HL-60 (cell line): ENCODE results near the gene TUB.

Experiments
- DNase-seq, 2 experiments: peaks; one replicate each; pipeline ENCODE4 v3.0.0-alpha.2; 2010 to 2020; ENCODE audit warnings: low read depth in 1 of 2, low spot score in 1 of 2
- H3K27ac ChIP-seq: fragments of 250-450 bp; sonication (Bioruptor Pico); replicated peaks from 2 replicates; pipeline ENCODE4 v1.5.1; 2020; ENCODE audit warnings: mild to moderate bottlenecking, moderate library complexity
- H3K27me3 ChIP-seq: fragments of 250-450 bp; sonication (Bioruptor Pico); 2 replicates; pipeline ENCODE4 v1.5.1; 2021; ENCODE audit warnings: mild to moderate bottlenecking, moderate library complexity; ENCODE audit not compliant: insufficient read depth, poor library complexity, severe bottlenecking
- H3K4me3 ChIP-seq: replicated peaks from 2 replicates; pipeline ENCODE4 v1.5.1; 2011; ENCODE audit warnings: mild to moderate bottlenecking, control low read depth, low read length; ENCODE audit not compliant: insufficient read depth
- GABPA ChIP-seq: IDR thresholded peaks from 2 replicates; pipeline ENCODE4 v1.6.1; 2012; ENCODE audit warnings: low read depth
- POLR2AphosphoS5 ChIP-seq: IDR thresholded peaks from 2 replicates; pipeline ENCODE4 v1.6.1; 2012; ENCODE audit warnings: low read depth
- SPI1 ChIP-seq: IDR thresholded peaks from 2 replicates; pipeline ENCODE4 v1.6.1; 2012; ENCODE audit warnings: low read depth, mild to moderate bottlenecking, borderline replicate concordance
- TF ChIP-seq, protein P1 (sequence below): IDR thresholded peaks from one replicate; pipeline ENCODE4 v1.5.1; 2011; ENCODE audit warnings: low read length, control low read depth, inconsistent platforms; ENCODE audit not compliant: insufficient read depth
- TF ChIP-seq, protein P2 (sequence below): IDR thresholded peaks from 2 replicates; pipeline ENCODE4 v1.6.1; 2012; ENCODE audit warnings: low read depth; ENCODE audit not compliant: insufficient replicate concordance

The TUB gene

DNA sequence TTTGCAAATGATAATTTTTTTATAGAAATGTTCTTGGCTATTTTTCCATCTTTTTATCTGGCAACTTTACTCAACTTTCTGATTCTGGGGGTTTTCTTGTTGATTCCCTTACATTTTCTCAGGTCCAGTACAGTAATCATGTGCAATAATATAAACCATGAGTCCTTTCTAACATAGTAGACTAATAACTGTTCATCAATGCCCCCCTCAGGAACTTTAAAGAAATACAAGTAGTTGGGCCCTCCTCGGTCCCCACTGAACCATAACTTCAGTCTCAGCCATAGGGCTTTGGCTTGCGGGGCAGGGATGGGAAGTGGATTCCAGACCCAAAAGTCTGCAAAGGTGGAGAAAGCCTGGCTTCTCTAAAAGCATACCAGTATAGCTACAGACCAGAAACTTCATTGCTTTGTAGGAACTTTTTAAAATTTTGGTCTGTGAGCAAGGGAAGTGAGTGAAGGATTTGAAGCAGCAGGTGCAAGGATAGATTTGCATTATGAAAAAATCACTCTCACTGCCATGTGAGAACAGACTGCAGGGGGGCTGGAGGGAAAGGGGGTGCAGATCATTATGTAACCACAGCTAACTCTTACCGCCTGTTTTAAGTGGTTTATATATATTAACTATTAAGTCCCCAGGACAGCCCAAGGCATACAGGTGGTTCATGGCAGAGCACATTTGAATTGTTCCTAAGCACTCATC, 10.4 kb upstream of the TUB start:
- DNase-seq: no peak
- Histone ChIP-seq H3K27ac (no peak overlapping the region), H3K27me3 (peaks cover 4% of the 10 kb centered on the region), H3K4me3 (no peak overlapping the region)
- TF ChIP-seq GABPA (no peak), SPI1 (no peak), POLR2AphosphoS5 (no peak)
- TF ChIP-seq, protein P1, sequence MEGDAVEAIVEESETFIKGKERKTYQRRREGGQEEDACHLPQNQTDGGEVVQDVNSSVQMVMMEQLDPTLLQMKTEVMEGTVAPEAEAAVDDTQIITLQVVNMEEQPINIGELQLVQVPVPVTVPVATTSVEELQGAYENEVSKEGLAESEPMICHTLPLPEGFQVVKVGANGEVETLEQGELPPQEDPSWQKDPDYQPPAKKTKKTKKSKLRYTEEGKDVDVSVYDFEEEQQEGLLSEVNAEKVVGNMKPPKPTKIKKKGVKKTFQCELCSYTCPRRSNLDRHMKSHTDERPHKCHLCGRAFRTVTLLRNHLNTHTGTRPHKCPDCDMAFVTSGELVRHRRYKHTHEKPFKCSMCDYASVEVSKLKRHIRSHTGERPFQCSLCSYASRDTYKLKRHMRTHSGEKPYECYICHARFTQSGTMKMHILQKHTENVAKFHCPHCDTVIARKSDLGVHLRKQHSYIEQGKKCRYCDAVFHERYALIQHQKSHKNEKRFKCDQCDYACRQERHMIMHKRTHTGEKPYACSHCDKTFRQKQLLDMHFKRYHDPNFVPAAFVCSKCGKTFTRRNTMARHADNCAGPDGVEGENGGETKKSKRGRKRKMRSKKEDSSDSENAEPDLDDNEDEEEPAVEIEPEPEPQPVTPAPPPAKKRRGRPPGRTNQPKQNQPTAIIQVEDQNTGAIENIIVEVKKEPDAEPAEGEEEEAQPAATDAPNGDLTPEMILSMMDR: no peak
- TF ChIP-seq, protein P2, sequence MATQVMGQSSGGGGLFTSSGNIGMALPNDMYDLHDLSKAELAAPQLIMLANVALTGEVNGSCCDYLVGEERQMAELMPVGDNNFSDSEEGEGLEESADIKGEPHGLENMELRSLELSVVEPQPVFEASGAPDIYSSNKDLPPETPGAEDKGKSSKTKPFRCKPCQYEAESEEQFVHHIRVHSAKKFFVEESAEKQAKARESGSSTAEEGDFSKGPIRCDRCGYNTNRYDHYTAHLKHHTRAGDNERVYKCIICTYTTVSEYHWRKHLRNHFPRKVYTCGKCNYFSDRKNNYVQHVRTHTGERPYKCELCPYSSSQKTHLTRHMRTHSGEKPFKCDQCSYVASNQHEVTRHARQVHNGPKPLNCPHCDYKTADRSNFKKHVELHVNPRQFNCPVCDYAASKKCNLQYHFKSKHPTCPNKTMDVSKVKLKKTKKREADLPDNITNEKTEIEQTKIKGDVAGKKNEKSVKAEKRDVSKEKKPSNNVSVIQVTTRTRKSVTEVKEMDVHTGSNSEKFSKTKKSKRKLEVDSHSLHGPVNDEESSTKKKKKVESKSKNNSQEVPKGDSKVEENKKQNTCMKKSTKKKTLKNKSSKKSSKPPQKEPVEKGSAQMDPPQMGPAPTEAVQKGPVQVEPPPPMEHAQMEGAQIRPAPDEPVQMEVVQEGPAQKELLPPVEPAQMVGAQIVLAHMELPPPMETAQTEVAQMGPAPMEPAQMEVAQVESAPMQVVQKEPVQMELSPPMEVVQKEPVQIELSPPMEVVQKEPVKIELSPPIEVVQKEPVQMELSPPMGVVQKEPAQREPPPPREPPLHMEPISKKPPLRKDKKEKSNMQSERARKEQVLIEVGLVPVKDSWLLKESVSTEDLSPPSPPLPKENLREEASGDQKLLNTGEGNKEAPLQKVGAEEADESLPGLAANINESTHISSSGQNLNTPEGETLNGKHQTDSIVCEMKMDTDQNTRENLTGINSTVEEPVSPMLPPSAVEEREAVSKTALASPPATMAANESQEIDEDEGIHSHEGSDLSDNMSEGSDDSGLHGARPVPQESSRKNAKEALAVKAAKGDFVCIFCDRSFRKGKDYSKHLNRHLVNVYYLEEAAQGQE: no peak

DNA sequence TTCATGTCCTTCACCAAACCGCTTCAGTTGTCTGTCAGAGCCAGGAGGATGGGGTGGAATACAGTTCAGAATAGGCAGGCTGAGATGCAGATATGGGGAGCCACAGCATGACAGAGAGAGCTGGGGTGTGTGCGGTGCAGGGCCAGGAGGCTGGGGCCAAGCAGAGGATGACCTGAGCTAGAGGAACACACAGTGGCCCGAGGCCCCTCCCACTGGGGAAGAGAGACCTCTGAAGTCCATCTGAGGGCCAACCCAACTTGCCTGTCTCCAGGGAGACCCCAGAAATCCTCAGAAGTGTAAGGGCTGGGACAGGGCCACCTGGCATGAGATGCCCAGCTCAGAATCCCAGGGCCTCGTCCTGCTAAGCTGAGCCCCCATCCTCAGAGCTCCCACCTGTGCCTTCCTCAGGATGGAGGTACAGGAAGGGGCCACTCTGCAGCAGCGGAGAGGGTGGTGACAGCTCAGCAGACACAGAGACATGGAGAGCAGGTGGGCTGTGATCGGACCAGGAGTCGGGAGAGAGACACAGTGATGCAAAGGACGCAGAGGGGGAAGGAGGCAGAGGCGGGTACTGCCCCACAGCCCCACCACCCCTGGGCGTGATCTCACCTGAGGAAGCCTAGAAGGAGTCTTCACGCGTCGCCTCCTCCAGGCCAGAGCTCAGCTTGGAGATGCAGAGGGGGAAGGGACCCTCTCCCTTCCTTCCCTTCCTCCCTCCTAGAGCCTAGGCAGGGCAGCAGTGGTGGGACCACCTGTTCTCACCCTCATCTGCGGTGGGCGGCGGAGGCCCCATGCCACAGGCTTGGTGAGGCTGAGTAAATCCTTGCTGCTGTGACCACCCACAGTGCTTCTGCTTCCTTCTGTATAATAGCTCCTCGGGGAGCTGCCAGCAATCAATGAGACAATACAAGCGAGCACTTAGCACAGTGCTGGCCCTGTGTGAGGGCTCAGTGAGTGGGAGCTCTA, 9.1 kb upstream of the TUB start:
- Histone ChIP-seq H3K27ac (no peak overlapping the region), H3K4me3 (no peak overlapping the region), H3K27me3 (peaks cover 3% of the 10 kb centered on the region)
- no peak for TF ChIP-seq SPI1
- TF ChIP-seq POLR2AphosphoS5: no peak
- no peak for TF ChIP-seq GABPA
- TF ChIP-seq, protein P1: no peak
- TF ChIP-seq, protein P2: no peak
- no peak for DNase-seq

DNA sequence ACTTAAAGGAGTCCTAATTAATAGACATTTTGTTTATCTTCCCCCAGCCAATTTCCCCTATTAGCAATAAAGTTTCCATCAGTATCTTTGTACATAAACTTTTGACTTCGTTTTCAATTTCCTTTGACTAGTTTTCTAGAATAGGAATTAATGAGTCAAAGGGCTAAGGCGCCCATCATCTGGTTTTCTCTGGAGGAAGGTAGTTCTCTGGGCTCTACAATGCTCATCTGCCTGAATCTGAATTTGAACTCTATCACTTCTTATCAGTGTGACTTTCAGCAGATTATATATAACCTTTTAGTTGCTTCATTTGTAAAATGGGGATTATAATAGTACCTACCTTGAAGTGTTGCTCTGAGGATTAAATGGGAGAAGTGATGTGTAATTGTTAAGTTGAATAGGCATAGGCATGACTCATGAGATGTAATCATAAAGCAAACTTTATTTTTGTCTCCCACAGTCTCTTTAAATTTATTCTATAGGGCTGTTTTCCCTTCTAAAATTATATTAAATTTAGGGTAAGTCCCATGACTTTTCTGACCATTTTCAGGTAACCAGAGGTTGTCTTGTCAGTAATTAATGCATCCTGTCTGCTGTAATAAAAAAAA, 5.8 kb upstream of the TUB start:
- TF ChIP-seq GABPA (no peak), SPI1 (no peak), POLR2AphosphoS5 (no peak)
- TF ChIP-seq, protein P2: no peak
- TF ChIP-seq, protein P1: no peak
- DNase-seq: no peak
- Histone ChIP-seq H3K27ac (no peak overlapping the region), H3K4me3 (no peak overlapping the region), H3K27me3 (peaks cover 6% of the 10 kb centered on the region)
